Spleen (tissue), 11 donors: ENCODE data around the gene SSU72. TPM values are rescaled to one million over a fixed set of nuclear protein-coding genes. Genes with fewer than 3 reads are reported as not detected.

Experiments
- DNase-seq: peaks from one replicate; pipeline ENCODE4 v3.0.0-alpha.2; 2020
- H3K27ac ChIP-seq, 8 donors: fragments of 200-600 bp; sonication (generic) in 7 of 8; 1 replicate in 4 of 8; 2 replicates in 4 of 8; pipeline versions ENCODE4 v1.5.0 to v1.8.0; 2016 to 2021; ENCODE audit warnings: inconsistent platforms in 4 of 8, mild to moderate bottlenecking in 4 of 8, moderate library complexity in 1 of 8
- H3K27me3 ChIP-seq, 7 donors: fragments of 200-600 bp; sonication (generic) in 6 of 7; replicated peaks in 1 of 7; 1 replicate in 4 of 7; 2 replicates in 3 of 7; pipeline versions ENCODE4 v1.5.0 to v1.8.0; 2016 to 2021; ENCODE audit warnings: inconsistent platforms in 3 of 7, mild to moderate bottlenecking in 1 of 7
- H3K36me3 ChIP-seq, 6 donors: fragments of 200-600 bp; sonication (generic) in 5 of 6; 1 replicate in 4 of 6; 2 replicates in 2 of 6; pipeline versions ENCODE4 v1.5.0 to v1.8.0; 2016 to 2021; ENCODE audit warnings: inconsistent platforms in 2 of 6
- H3K4me1 ChIP-seq, 6 donors: fragments of 200-600 bp; sonication (generic) in 5 of 6; 1 replicate in 3 of 6; 2 replicates in 3 of 6; pipeline versions ENCODE4 v1.5.0 to v1.8.0; 2016 to 2021; ENCODE audit warnings: inconsistent platforms in 3 of 6
- H3K4me3 ChIP-seq, 8 donors: fragments of 200-600 bp; sonication (generic) in 7 of 8; 1 replicate in 4 of 8; 2 replicates in 4 of 8; pipeline versions ENCODE4 v1.5.0 to v1.8.0; 2016 to 2021; ENCODE audit warnings: inconsistent platforms in 4 of 8, mild to moderate bottlenecking in 4 of 8, moderate library complexity in 2 of 8
- H3K9me3 ChIP-seq, 8 donors: fragments of 200-600 bp; sonication (generic) in 7 of 8; 1 replicate in 4 of 8; 2 replicates in 4 of 8; pipeline versions ENCODE4 v1.5.0 to v1.8.0; 2016 to 2021; ENCODE audit warnings: inconsistent platforms in 4 of 8
- CTCF ChIP-seq, 11 experiments: fragments of 200-600 bp in 7 of 11; fragments of 450-650 bp in 4 of 11; sonication (generic) in 4 of 11; IDR thresholded peaks in 8 of 11; conservative IDR thresholded peaks in 3 of 11; 1 replicate in 7 of 11; 2 replicates in 4 of 11; pipeline versions ENCODE4 v1.4.0 to v1.8.0; 2016 to 2021; ENCODE audit warnings: antibody characterized with exemption in 11 of 11, inconsistent platforms in 4 of 11, mild to moderate bottlenecking in 1 of 11
- POLR2A ChIP-seq, 3 donors: fragments of 450-650 bp; IDR thresholded peaks; one replicate each; pipeline ENCODE4 v1.5.1; 2017; ENCODE audit warnings: antibody characterized with exemption in 3 of 3, mild to moderate bottlenecking in 1 of 3
- POLR2AphosphoS5 ChIP-seq, 3 donors: sonication (generic); formaldehyde crosslinking; IDR thresholded peaks; one replicate each; pipeline ENCODE4 v1.5.1; 2017; ENCODE audit warnings: antibody characterized with exemption in 3 of 3
- WGBS, 5 donors: extraction: QIAGEN DNeasy Blood & Tissue Kit in 3 of 5; methylation state at CpG; one replicate each; pipeline versions ENCODE4 v1.1.5 to v1.1.7; 2013 to 2018; 5-methylcytosine and 5-hydroxymethylcytosine counted together
- intact Hi-C: fragments of 100-400 bp; cut with DNase I; formaldehyde crosslinking; loops from one replicate; pipeline ENCODE4 v1.15.0; 2023; ENCODE audit warnings: low total_unique reads
- polyA plus RNA-seq, 3 donors: library from polyadenylated mRNA; stranded (reverse); fragments of 200-250 nt; gene quantifications; one replicate each; pipeline ENCODE4 v1.2.1, GENCODE V29; 2013
- total RNA-seq, 7 donors: library from RNA; depleted of rRNA in 3 of 7; stranded (reverse); fragments of >200 nt in 3 of 7; fragmentation: NEBNext Ultra II Directional in 4 of 7; extraction: Animal tissue kit (Norgen Biotek cat#: 25700) in 4 of 7; gene quantifications; one replicate each; pipeline versions ENCODE4 v1.1.0 to v1.2.1, GENCODE V29; 2016 to 2021
- donor health status: healthy with polysubstance abuse.
- donor health status: DM: no; HTN: no; CAD: no; lungs with moderate emphysema.
- donor health status: DM: no; HTN: no; CAD: no.
- donor health status: Bipolar disorder and iron deficiency.
- donor health status: healthy.
- donor health status: DM: no; HTN: no; CAD: no.
- donor health status: DM: yes; HTN: yes; CAD: no.

The SSU72 gene
- total and polyA plus RNA-seq, 10 donors: 86.7 to 168 (median 107) TPM

- Histone ChIP-seq H3K27me3 (peaks cover 0 to 20% (median 0%) of the 10 kb centered on the region in 7 donors), H3K36me3 (peaks cover 0 to 73% (median 24%) of the 10 kb centered on the region in 6 donors), H3K27ac (peak overlapping the region in 1 of 8 donors; percentile 38), H3K9me3 (no peaks in the 10 kb centered on the region), H3K4me1 (peaks cover 0 to 71% (median 28%) of the 10 kb centered on the region in 6 donors), H3K4me3 (peak overlapping the region in 2 of 8 donors; percentile 10 to 15)
- intact Hi-C loops: no loop called here
- no peak for DNase-seq
- TF ChIP-seq POLR2A (IDR thresholded peaks at IDR 0.05): no peak
- peak; percentile 4 to 39 (median 19) for TF ChIP-seq POLR2AphosphoS5 (IDR thresholded peaks at IDR 0.05)
- no peak for TF ChIP-seq CTCF (IDR thresholded peaks at IDR 0.05 in 8 of 11, conservative IDR thresholded peaks at IDR 0.05 in 3 of 11)
- WGBS, 5 donors: 83 to 91% (median 85%) methylated on average over 33 to 45 of the region's 45 CpGs
Observed at GRCh38 chr1:1542766-1543705, 31.6 kb downstream of the SSU72 start.

DNA sequence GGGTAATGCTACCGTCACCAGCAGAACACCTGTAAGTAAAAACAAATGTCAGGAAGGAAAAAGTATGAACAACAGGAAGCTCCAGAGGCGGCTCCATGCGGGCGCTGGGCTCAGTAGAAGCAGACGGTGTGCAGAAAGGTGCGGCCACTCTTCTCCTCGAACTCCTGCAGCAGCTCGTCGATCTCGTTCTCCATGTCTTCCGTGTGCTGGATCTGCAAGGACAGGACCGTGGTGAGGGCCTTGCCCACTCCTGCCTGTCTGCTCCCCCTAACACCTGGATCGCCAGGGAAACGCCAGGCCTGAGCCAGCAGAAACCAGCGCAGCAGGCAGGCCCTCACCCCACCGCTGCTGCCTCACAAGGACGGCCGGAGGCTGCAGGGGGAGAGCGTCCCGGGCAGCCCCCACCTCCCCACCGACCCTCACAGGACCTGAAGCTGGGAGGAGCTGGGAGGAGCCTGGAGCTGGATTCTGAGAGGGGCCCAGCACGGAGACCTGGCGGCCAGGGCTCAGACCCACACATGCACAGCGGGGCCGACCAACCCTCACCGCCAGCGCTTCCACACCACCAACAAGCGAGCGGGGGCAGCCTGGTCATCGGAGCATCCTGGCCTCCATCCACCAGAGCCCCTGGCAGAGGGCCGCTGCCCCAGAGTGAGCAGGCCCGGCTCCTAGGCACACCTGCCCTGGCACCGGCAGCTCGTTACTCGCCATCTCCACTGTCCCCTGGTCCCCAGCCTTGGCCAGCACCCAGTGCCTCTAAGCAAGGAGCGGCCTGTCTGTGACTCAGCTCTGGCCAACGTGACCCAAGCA lies 32.5 kb downstream of the SSU72 start:
- WGBS, 5 donors: 88 to 91% (median 89%) methylated on average over 21 to 37 of the region's 37 CpGs
- H3K36me3 ChIP-seq: peaks cover 0 to 64% (median 24%) of the 10 kb centered on the region in 6 donors
- H3K4me3 ChIP-seq: no peak overlapping the region
- peaks cover 0 to 20% (median 0%) of the 10 kb centered on the region in 7 donors for H3K27me3 ChIP-seq
- intact Hi-C loops: no loop called here
- H3K27ac ChIP-seq: no peak overlapping the region
- peaks cover 0 to 71% (median 28%) of the 10 kb centered on the region in 6 donors for H3K4me1 ChIP-seq
- DNase-seq: no peak
- TF ChIP-seq CTCF (IDR thresholded peaks at IDR 0.05 in 8 of 11, conservative IDR thresholded peaks at IDR 0.05 in 3 of 11) (no peak), POLR2AphosphoS5 (IDR thresholded peaks at IDR 0.05) (peak in 2 of 3 donors; percentile 16 to 51), POLR2A (IDR thresholded peaks at IDR 0.05) (no peak)
- H3K9me3 ChIP-seq: no peaks in the 10 kb centered on the region

DNA sequence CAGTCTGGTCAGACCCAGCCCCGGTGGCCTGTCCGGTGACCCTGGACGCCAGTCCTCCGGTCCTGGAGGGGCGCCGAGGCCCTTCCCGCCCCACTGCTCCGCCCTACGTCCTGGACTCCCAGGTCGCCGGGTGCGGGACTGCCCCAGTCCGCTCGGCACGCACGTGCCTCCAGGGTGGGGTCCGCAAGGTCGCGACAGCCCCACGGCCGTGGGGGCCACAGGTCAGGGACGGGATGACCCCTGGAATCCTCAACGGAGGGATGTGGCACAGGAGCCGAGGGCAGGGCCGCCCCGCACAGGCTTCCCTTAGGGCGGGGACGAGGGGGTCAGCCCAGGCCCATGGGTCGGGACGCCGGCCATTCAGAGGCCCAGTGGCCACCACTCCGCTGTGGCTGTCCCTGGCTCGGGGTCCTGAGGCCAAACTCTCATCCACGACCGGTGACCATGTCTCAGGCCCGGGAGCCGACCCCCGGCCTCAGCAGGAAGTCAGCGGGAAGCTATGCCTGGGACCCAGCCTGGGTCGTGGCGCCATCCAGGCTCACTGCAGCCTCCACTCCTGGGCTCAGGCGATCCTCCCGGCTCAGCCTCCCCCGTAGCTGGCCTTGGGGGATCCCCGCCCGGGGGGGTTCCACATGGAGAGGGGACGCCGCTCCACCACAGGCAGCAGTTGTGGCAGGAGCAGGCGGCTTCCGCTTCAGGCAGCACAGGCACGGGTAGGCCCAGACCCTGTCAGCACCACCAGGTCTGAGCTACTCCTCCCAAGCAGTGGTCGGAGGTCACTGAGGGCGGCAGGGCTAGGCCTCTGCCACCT lies 33.6 kb downstream of the SSU72 start:
- 58 to 69% (median 63%) methylated on average over 9 to 53 of the region's 53 CpGs for WGBS, 5 donors
- TF ChIP-seq POLR2AphosphoS5 (IDR thresholded peaks at IDR 0.05) (peak; percentile 33 to 82 (median 62)), CTCF (IDR thresholded peaks at IDR 0.05 in 8 of 11, conservative IDR thresholded peaks at IDR 0.05 in 3 of 11) (no peak), POLR2A (IDR thresholded peaks at IDR 0.05) (no peak)
- intact Hi-C loops: no loop called here

More for the DNA sequence above, 33.6 kb downstream of the SSU72 start:
- Histone ChIP-seq H3K36me3 (peaks cover 0 to 53% (median 24%) of the 10 kb centered on the region in 6 donors), H3K4me1 (peaks cover 0 to 71% (median 28%) of the 10 kb centered on the region in 6 donors), H3K27ac (peak overlapping the region in 7 of 8 donors; percentile 17 to 73 (median 46)), H3K4me3 (peak overlapping the region; percentile 27 to 76 (median 44)), H3K9me3 (no peaks in the 10 kb centered on the region), H3K27me3 (peaks cover 0 to 20% (median 0%) of the 10 kb centered on the region in 7 donors)
- peak; percentile 87 for DNase-seq
